Parathyroid adenoma (tissue), 2 donors: ENCODE results near the gene DGUOK.

ENCODE experiments used
- H2AFZ ChIP-seq: fragments of 300-600 bp; sonication (generic); one replicate; pipeline ENCODE4 v1.7.0; 2017; ENCODE audit warnings: antibody characterized with exemption, mild to moderate bottlenecking
- H3K27ac ChIP-seq: fragments of 300-600 bp; sonication (generic); one replicate; pipeline ENCODE4 v1.7.0; 2017
- H3K27me3 ChIP-seq: fragments of 300-600 bp; sonication (generic); one replicate; pipeline ENCODE4 v1.7.0; 2017; ENCODE audit warnings: low read length; ENCODE audit not compliant: control insufficient read depth, insufficient read depth
- H3K36me3 ChIP-seq: fragments of 300-600 bp; sonication (generic); one replicate; pipeline ENCODE4 v1.7.0; 2017; ENCODE audit warnings: low read length; ENCODE audit not compliant: control insufficient read depth, insufficient read depth
- H3K4me1 ChIP-seq: fragments of 300-600 bp; sonication (generic); one replicate; pipeline ENCODE4 v1.7.0; 2017; ENCODE audit warnings: control low read depth
- H3K4me2 ChIP-seq: fragments of 300-600 bp; sonication (generic); one replicate; pipeline ENCODE4 v1.7.0; 2017; ENCODE audit warnings: low read length
- H3K4me3 ChIP-seq: fragments of 300-600 bp; sonication (generic); one replicate; pipeline ENCODE4 v1.7.0; 2017; ENCODE audit warnings: low read depth, low read length
- H3K79me2 ChIP-seq: fragments of 300-600 bp; sonication (generic); one replicate; pipeline ENCODE4 v1.7.0; 2017; ENCODE audit warnings: control low read depth
- H3K9ac ChIP-seq: fragments of 300-600 bp; sonication (generic); one replicate; pipeline ENCODE4 v1.7.0; 2017; ENCODE audit warnings: mild to moderate bottlenecking
- H3K9me3 ChIP-seq: fragments of 300-600 bp; sonication (generic); one replicate; pipeline ENCODE4 v1.7.0; 2017; ENCODE audit warnings: low read length; ENCODE audit not compliant: control insufficient read depth
- TF ChIP-seq, protein P1 (sequence below): fragments of 300-600 bp; sonication (generic); IDR thresholded peaks from one replicate; pipeline ENCODE4 v1.7.0; 2017; ENCODE audit warnings: antibody characterized with exemption, mild to moderate bottlenecking
- donor health status: primary hyperparathyroidism.

Gene DGUOK

GRCh38 chr2:73997813-73998212 lies 71.1 kb downstream of the DGUOK start:
- Histone ChIP-seq H3K9ac (no peak overlapping the region), H3K27me3 (no peaks in the 10 kb centered on the region), H3K79me2 (peaks cover 2% of the 10 kb centered on the region), H3K4me3 (no peak overlapping the region), H2AFZ (no peak overlapping the region), H3K4me1 (peaks cover 6% of the 10 kb centered on the region), H3K27ac (no peak overlapping the region), H3K4me2 (no peak overlapping the region), H3K36me3 (no peaks in the 10 kb centered on the region), H3K9me3 (no peaks in the 10 kb centered on the region)
- TF ChIP-seq, protein P1, sequence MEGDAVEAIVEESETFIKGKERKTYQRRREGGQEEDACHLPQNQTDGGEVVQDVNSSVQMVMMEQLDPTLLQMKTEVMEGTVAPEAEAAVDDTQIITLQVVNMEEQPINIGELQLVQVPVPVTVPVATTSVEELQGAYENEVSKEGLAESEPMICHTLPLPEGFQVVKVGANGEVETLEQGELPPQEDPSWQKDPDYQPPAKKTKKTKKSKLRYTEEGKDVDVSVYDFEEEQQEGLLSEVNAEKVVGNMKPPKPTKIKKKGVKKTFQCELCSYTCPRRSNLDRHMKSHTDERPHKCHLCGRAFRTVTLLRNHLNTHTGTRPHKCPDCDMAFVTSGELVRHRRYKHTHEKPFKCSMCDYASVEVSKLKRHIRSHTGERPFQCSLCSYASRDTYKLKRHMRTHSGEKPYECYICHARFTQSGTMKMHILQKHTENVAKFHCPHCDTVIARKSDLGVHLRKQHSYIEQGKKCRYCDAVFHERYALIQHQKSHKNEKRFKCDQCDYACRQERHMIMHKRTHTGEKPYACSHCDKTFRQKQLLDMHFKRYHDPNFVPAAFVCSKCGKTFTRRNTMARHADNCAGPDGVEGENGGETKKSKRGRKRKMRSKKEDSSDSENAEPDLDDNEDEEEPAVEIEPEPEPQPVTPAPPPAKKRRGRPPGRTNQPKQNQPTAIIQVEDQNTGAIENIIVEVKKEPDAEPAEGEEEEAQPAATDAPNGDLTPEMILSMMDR, result no peak

GRCh38 chr2:73998451-73998850 lies 71.8 kb downstream of the DGUOK start:
- H3K27me3 ChIP-seq, result no peaks in the 10 kb centered on the region
- peaks cover 2% of the 10 kb centered on the region for H3K79me2 ChIP-seq
- H3K9ac ChIP-seq, result no peak overlapping the region
- H2AFZ ChIP-seq, result no peak overlapping the region
- H3K9me3 ChIP-seq, result no peaks in the 10 kb centered on the region
- TF ChIP-seq, protein P1, result no peak
- no peak overlapping the region for H3K4me2 ChIP-seq
- H3K36me3 ChIP-seq, result no peaks in the 10 kb centered on the region
- H3K4me3 ChIP-seq, result no peak overlapping the region
- peaks cover 9% of the 10 kb centered on the region for H3K4me1 ChIP-seq
- no peak overlapping the region for H3K27ac ChIP-seq

DNA sequence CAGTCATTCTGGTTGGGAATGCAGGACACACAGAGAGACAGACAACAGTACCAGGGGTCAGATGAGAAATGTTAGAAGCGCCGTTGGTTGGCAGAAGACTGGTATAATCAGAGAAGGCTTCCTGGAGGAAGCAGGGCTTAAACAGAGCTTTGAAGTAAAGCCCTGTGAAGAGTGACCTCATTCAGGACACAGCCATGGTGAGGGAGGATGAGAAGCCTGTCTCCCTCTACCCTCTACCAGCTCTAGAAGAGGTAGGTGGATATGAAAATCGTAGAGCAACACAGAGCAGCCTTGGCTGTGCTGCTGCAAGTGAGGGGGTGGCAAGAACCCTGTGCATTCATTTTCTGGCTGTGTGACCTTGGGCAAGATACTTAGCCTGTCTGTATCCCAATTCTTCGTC lies 72.3 kb downstream of the DGUOK start:
- Histone ChIP-seq H3K9ac (no peak overlapping the region), H3K4me1 (peaks cover 9% of the 10 kb centered on the region), H3K36me3 (no peaks in the 10 kb centered on the region), H3K79me2 (peaks cover 4% of the 10 kb centered on the region), H3K27ac (no peak overlapping the region), H2AFZ (no peak overlapping the region), H3K4me3 (no peak overlapping the region), H3K27me3 (no peaks in the 10 kb centered on the region), H3K9me3 (no peaks in the 10 kb centered on the region), H3K4me2 (no peak overlapping the region)
- TF ChIP-seq, protein P1, result no peak

GRCh38 chr2:73999881-74000597 lies 73.4 kb downstream of the DGUOK start:
- peaks cover 9% of the 10 kb centered on the region for H3K4me1 ChIP-seq

More at GRCh38 chr2:73999881-74000597, 73.4 kb downstream of the DGUOK start:
- no peak overlapping the region for H3K4me3 ChIP-seq
- no peaks in the 10 kb centered on the region for H3K9me3 ChIP-seq
- no peaks in the 10 kb centered on the region for H3K36me3 ChIP-seq
- H2AFZ ChIP-seq, result no peak overlapping the region
- peaks cover 12% of the 10 kb centered on the region for H3K79me2 ChIP-seq
- H3K9ac ChIP-seq, result no peak overlapping the region
- no peaks in the 10 kb centered on the region for H3K27me3 ChIP-seq
- no peak overlapping the region for H3K4me2 ChIP-seq
- H3K27ac ChIP-seq, result no peak overlapping the region
- TF ChIP-seq, protein P1, result no peak
